Measurements from ENCODE around the gene PTPRN2.

The PTPRN2 gene

GRCh38 chr7:157806711-157807110 lies 780.9 kb downstream of the PTPRN2 start:
- DNase-seq (ENCODE audit: insufficient read length, low spot score) (no peak), FAIRE-seq (no peak)
- TF ChIP-seq POLR2A (IDR thresholded peaks at IDR 0.05; ENCODE audit: low read depth, low read length), result no peak

GRCh38 chr7:157805713-157806112 lies 781.9 kb downstream of the PTPRN2 start:
- no peak for TF ChIP-seq POLR2A (IDR thresholded peaks at IDR 0.05; ENCODE audit: low read depth, low read length)
- FAIRE-seq, result no peak
- no peak for DNase-seq (ENCODE audit: insufficient read length, low spot score)

GRCh38 chr7:157803906-157804305 lies 783.7 kb downstream of the PTPRN2 start:
- FAIRE-seq (no peak), DNase-seq (ENCODE audit: insufficient read length, low spot score) (no peak)
- no peak for TF ChIP-seq POLR2A (IDR thresholded peaks at IDR 0.05; ENCODE audit: low read depth, low read length)

- no peak for TF ChIP-seq POLR2A (IDR thresholded peaks at IDR 0.05; ENCODE audit: low read depth, low read length)
- FAIRE-seq (no peak), DNase-seq (ENCODE audit: insufficient read length, low spot score) (no peak)
Observed at GRCh38 chr7:157801971-157802675, 785.5 kb downstream of the PTPRN2 start.

GRCh38 chr7:157801113-157801512 lies 786.5 kb downstream of the PTPRN2 start:
- DNase-seq (ENCODE audit: insufficient read length, low spot score) (no peak), FAIRE-seq (no peak)
- TF ChIP-seq POLR2A (IDR thresholded peaks at IDR 0.05; ENCODE audit: low read depth, low read length), result no peak

GRCh38 chr7:157800281-157800680 lies 787.3 kb downstream of the PTPRN2 start:
- TF ChIP-seq POLR2A (IDR thresholded peaks at IDR 0.05; ENCODE audit: low read depth, low read length), result no peak
- FAIRE-seq (no peak), DNase-seq (ENCODE audit: insufficient read length, low spot score) (no peak)

- FAIRE-seq (no peak), DNase-seq (ENCODE audit: insufficient read length, low spot score) (no peak)
- TF ChIP-seq POLR2A (IDR thresholded peaks at IDR 0.05; ENCODE audit: low read depth, low read length), result no peak
Observed at GRCh38 chr7:157799076-157799685, 788.4 kb downstream of the PTPRN2 start.

GRCh38 chr7:157797361-157797760 lies 790.3 kb downstream of the PTPRN2 start:
- DNase-seq (ENCODE audit: insufficient read length, low spot score) (no peak), FAIRE-seq (no peak)
- no peak for TF ChIP-seq POLR2A (IDR thresholded peaks at IDR 0.05; ENCODE audit: low read depth, low read length)

GRCh38 chr7:157796846-157797245 lies 790.8 kb downstream of the PTPRN2 start:
- no peak for DNase-seq (ENCODE audit: insufficient read length, low spot score)

GRCh38 chr7:157795643-157796042 lies 792.0 kb downstream of the PTPRN2 start:
- DNase-seq (ENCODE audit: insufficient read length, low spot score), result no peak
- TF ChIP-seq POLR2A (IDR thresholded peaks at IDR 0.05; ENCODE audit: low read depth, low read length), result no peak
- no peak for FAIRE-seq

More at GRCh38 chr7:157796846-157797245, 790.8 kb downstream of the PTPRN2 start:
- FAIRE-seq, result no peak
- no peak for TF ChIP-seq POLR2A (IDR thresholded peaks at IDR 0.05; ENCODE audit: low read depth, low read length)

GRCh38 chr7:157795199-157795598 lies 792.4 kb downstream of the PTPRN2 start:
- FAIRE-seq (no peak), DNase-seq (ENCODE audit: insufficient read length, low spot score) (no peak)
- TF ChIP-seq POLR2A (IDR thresholded peaks at IDR 0.05; ENCODE audit: low read depth, low read length), result no peak

GRCh38 chr7:157794746-157795065 lies 792.9 kb downstream of the PTPRN2 start:
- no peak for DNase-seq (ENCODE audit: insufficient read length, low spot score)

GRCh38 chr7:157793973-157794745 lies 793.5 kb downstream of the PTPRN2 start:
- no peak for FAIRE-seq
- TF ChIP-seq POLR2A (IDR thresholded peaks at IDR 0.05; ENCODE audit: low read depth, low read length), result no peak
- no peak for DNase-seq (ENCODE audit: insufficient read length, low spot score)

More at GRCh38 chr7:157794746-157795065, 792.9 kb downstream of the PTPRN2 start:
- TF ChIP-seq POLR2A (IDR thresholded peaks at IDR 0.05; ENCODE audit: low read depth, low read length), result no peak
- no peak for FAIRE-seq

- TF ChIP-seq POLR2A (IDR thresholded peaks at IDR 0.05; ENCODE audit: low read depth, low read length), result no peak
- no peak for DNase-seq (ENCODE audit: insufficient read length, low spot score)
- FAIRE-seq, result no peak
Observed at GRCh38 chr7:157793087-157793353, 794.6 kb downstream of the PTPRN2 start.
